T follicular helper cell (primary cell): ENCODE measurements around the gene PITX3.
"Not testable (repeated sequence)": the region's sequence is repeated elsewhere in the genome, so short reads cannot be mapped to it uniquely, and the experiment has no call there.

Experiments used
- DNase-seq: peaks from one replicate; pipeline ENCODE4 v3.0.0-alpha.2; 2020; ENCODE audit warnings: low read depth

Gene PITX3

GRCh38 chr10:102255404-102255803 lies 14.1 kb upstream of the PITX3 start:
- DNase-seq, result no peak

- no peak for DNase-seq
These were observed 13.1 kb upstream of the PITX3 start for GRCh38 chr10:102254426-102254825.

GRCh38 chr10:102252508-102252907 lies 11.2 kb upstream of the PITX3 start:
- not testable (repeated sequence) for DNase-seq

- DNase-seq, result no peak
These were observed 6.4 kb upstream of the PITX3 start for GRCh38 chr10:102247734-102248133.

- no peak for DNase-seq
These were observed 4.9 kb upstream of the PITX3 start for GRCh38 chr10:102246261-102246660.

- DNase-seq, result no peak
These were observed 4.6 kb upstream of the PITX3 start for GRCh38 chr10:102245932-102246251.

- peak; percentile 84 for DNase-seq
These were observed 4.0 kb upstream of the PITX3 start, which contains the start of gene GBF1 for GRCh38 chr10:102245082-102245931. Gene GBF1, plus strand, starts transcription at chr10:102245532. Its CDS starts 13,407 bp downstream, at chr10:102258939.

- no peak for DNase-seq
These were observed 2.0 kb upstream of the PITX3 start for GRCh38 chr10:102243309-102243708.

- DNase-seq, result no peak
These were observed 790 bp upstream of the PITX3 start for GRCh38 chr10:102242118-102242485.

GRCh38 chr10:102241032-102241443 lies 274 bp downstream of the PITX3 start:
- no peak for DNase-seq

- no peak for DNase-seq
These were observed 763 bp downstream of the PITX3 start for GRCh38 chr10:102240467-102241031.

GRCh38 chr10:102237711-102238252 lies 3.5 kb downstream of the PITX3 start:
- DNase-seq, result no peak

- DNase-seq, result no peak
These were observed 5.3 kb downstream of the PITX3 start for GRCh38 chr10:102236006-102236405.

- DNase-seq, result no peak
These were observed 5.8 kb downstream of the PITX3 start for GRCh38 chr10:102235598-102235920.

GRCh38 chr10:102234888-102235597 lies 6.3 kb downstream of the PITX3 start:
- DNase-seq, result no peak

GRCh38 chr10:102233997-102234396 lies 7.3 kb downstream of the PITX3 start:
- no peak for DNase-seq

GRCh38 chr10:102231357-102232318 lies 9.7 kb downstream of the PITX3 start:
- peak; percentile 64 for DNase-seq

- DNase-seq, result no peak
These were observed 10.4 kb downstream of the PITX3 start for GRCh38 chr10:102230861-102231356.

GRCh38 chr10:102230264-102230860 lies 10.9 kb downstream of the PITX3 start:
- no peak for DNase-seq

GRCh38 chr10:102229810-102230263 lies 11.5 kb downstream of the PITX3 start:
- DNase-seq, result peak; percentile 80

GRCh38 chr10:102227050-102227449 lies 14.3 kb downstream of the PITX3 start:
- no peak for DNase-seq
